NCI-H1930 (cell line): ENCODE measurements around the gene CLTCL1.

Experiments
- DNase-seq, 2 experiments: peaks; one replicate each; lab custom pipeline; 2025; lab: John Stamatoyannopoulos, UW

The CLTCL1 gene

GRCh38 chr22:19150482-19151328, 140.8 kb downstream of the CLTCL1 start:
- DNase-seq = no peak

- DNase-seq = no peak
Measured at GRCh38 chr22:19149991-19150390, 141.5 kb downstream of the CLTCL1 start, which contains the start of gene GSC2. Gene GSC2, minus strand, starts transcription at chr22:19150292. Its CDS starts 9 bp downstream, at chr22:19150283.

- no peak for DNase-seq
Measured at GRCh38 chr22:19149047-19149883, 142.3 kb downstream of the CLTCL1 start.

GRCh38 chr22:19148417-19149046, 143.0 kb downstream of the CLTCL1 start:
- no peak for DNase-seq

GRCh38 chr22:19147195-19147780, 144.2 kb downstream of the CLTCL1 start:
- DNase-seq = no peak

GRCh38 chr22:19146215-19146968, 145.1 kb downstream of the CLTCL1 start:
- DNase-seq = no peak

- no peak for DNase-seq
Measured at GRCh38 chr22:19143967-19144400, 147.5 kb downstream of the CLTCL1 start.

- no peak for DNase-seq
Measured at GRCh38 chr22:19143212-19143611, 148.3 kb downstream of the CLTCL1 start.

GRCh38 chr22:19142394-19142793, 149.1 kb downstream of the CLTCL1 start:
- DNase-seq = no peak

GRCh38 chr22:19139974-19140373, 151.5 kb downstream of the CLTCL1 start:
- no peak for DNase-seq

GRCh38 chr22:19139001-19139356, 152.5 kb downstream of the CLTCL1 start:
- no peak for DNase-seq

GRCh38 chr22:19138217-19139000, 153.1 kb downstream of the CLTCL1 start:
- DNase-seq = no peak

- no peak for DNase-seq
Measured at GRCh38 chr22:19137384-19138216, 153.9 kb downstream of the CLTCL1 start.

GRCh38 chr22:19136915-19137314, 154.6 kb downstream of the CLTCL1 start:
- no peak for DNase-seq

GRCh38 chr22:19134874-19135273, 156.6 kb downstream of the CLTCL1 start:
- DNase-seq = no peak

- DNase-seq = no peak
Measured at GRCh38 chr22:19134176-19134831, 157.2 kb downstream of the CLTCL1 start.

- DNase-seq = no peak
Measured at GRCh38 chr22:19133561-19133960, 158.0 kb downstream of the CLTCL1 start.

- DNase-seq = no peak
Measured at GRCh38 chr22:19132693-19133400, 158.7 kb downstream of the CLTCL1 start.
